GM12878 (cell line): ENCODE results near the gene RPIA. TPM values are rescaled to one million over a fixed set of nuclear protein-coding genes. Genes with fewer than 3 reads are reported as not detected.
A peak's percentile ranks its signal among the peaks of the same experiment; 100 is the strongest.
"Not testable (repeated sequence)": the region's sequence is repeated elsewhere in the genome, so short reads cannot be mapped to it uniquely, and the experiment has no call there.

Experiments used
- ATAC-seq: fragments of 200-7000 bp; cut with Tn5 transposase; 3 replicates; pipeline ENCODE4 v1.9.1; 2020; ENCODE audit warnings: mild to moderate bottlenecking, moderate library complexity
- BruUV-seq: library from RNA; stranded (reverse); fragments of 400-500 nt; replicated peaks from 2 replicates; lab custom pipeline; 2021; lab: Mats Ljungman, UMichigan
- CTCF ChIA-PET: fragments of 300-600 bp; sonication (Branson Sonifier 250); formaldehyde crosslinking; extraction: SDS; loops from one replicate; lab custom pipeline; 2021; ENCODE audit warnings: inconsistent platforms; lab: Yijun Ruan, JAX
- POLR2A ChIA-PET: fragments of 350-600 bp; formaldehyde crosslinking; extraction: SDS; loops from one replicate; lab custom pipeline; 2021; ENCODE audit warnings: inconsistent platforms; lab: Charles Lee
- RAD21 ChIA-PET: fragments of 300-600 bp; sonication (Branson Sonifier 250); formaldehyde crosslinking; loops from one replicate; lab custom pipeline; 2023; ENCODE audit warnings: antibody characterized with exemption; ENCODE audit not compliant: unreplicated experiment; lab: Charles Lee
- SMC1A ChIA-PET: fragments of 300-600 bp; sonication (Branson Sonifier 250); formaldehyde crosslinking; loops from one replicate; lab custom pipeline; 2023; ENCODE audit not compliant: unreplicated experiment, uncharacterized antibody; lab: Charles Lee
- DNase-seq: peaks from one replicate; pipeline ENCODE4 v3.0.0-alpha.2; 2011; ENCODE audit warnings: low read depth, low spot score
- FAIRE-seq: peaks from 3 replicates; lab custom pipeline; 2011; peaks lifted over from hg19 to GRCh38; lab: Jason Lieb, UNC
- H2AFZ ChIP-seq: 2 replicates; pipeline ENCODE4 v1.6.0; 2011; ENCODE audit warnings: low read depth, low read length, control low read depth; ENCODE audit not compliant: control insufficient read depth
- H3K27ac ChIP-seq: 2 replicates; pipeline ENCODE4 v1.5.1; 2011; ENCODE audit warnings: control low read depth; ENCODE audit not compliant: control insufficient read depth, insufficient read depth
- H3K27me3 ChIP-seq, 2 experiments: replicated peaks in 1 of 2; 2 replicates each; pipeline versions ENCODE4 v1.6.0 to v1.6.1; 2011; ENCODE audit warnings: low read length in 1 of 2; ENCODE audit not compliant: control insufficient read depth in 2 of 2, insufficient read depth in 2 of 2
- H3K36me3 ChIP-seq, 2 experiments: 2 replicates each; pipeline ENCODE4 v1.5.1; 2011; ENCODE audit warnings: low read length in 1 of 2; ENCODE audit not compliant: control insufficient read depth in 2 of 2, insufficient read depth in 2 of 2
- H3K4me1 ChIP-seq: 2 replicates; pipeline ENCODE4 v1.6.1; 2011; ENCODE audit warnings: mild to moderate bottlenecking, low read length, moderate library complexity, mixed read lengths; ENCODE audit not compliant: control insufficient read depth, insufficient read depth
- H3K4me2 ChIP-seq: 2 replicates; pipeline ENCODE4 v1.6.0; 2011; ENCODE audit warnings: control low read depth; ENCODE audit not compliant: control insufficient read depth, insufficient read depth
- H3K4me3 ChIP-seq: fragments of 200-600 bp; sonication (generic); 2 replicates; pipeline ENCODE4 v1.5.1; 2016
- H3K79me2 ChIP-seq: 2 replicates; pipeline ENCODE4 v1.6.0; 2011; ENCODE audit warnings: low read length; ENCODE audit not compliant: control insufficient read depth, insufficient read depth
- H3K9ac ChIP-seq: 2 replicates; pipeline ENCODE4 v1.8.0; 2011; ENCODE audit warnings: low read length, control low read depth, mixed read lengths; ENCODE audit not compliant: control insufficient read depth, insufficient read depth
- H3K9me3 ChIP-seq: replicated peaks from 3 replicates; pipeline ENCODE4 v1.5.1; 2011; ENCODE audit warnings: mild to moderate bottlenecking, low read length; ENCODE audit not compliant: control insufficient read depth, insufficient read depth
- H4K20me1 ChIP-seq: 2 replicates; pipeline ENCODE4 v1.6.0; 2011; ENCODE audit not compliant: control insufficient read depth, insufficient read depth
- IKZF1 ChIP-seq: fragments of 450-650 bp; conservative IDR thresholded peaks from 2 replicates; pipeline ENCODE4 v1.6.1; 2017; ENCODE audit warnings: antibody characterized with exemption, mild to moderate bottlenecking
- SPI1 ChIP-seq: IDR thresholded peaks from 2 replicates; pipeline ENCODE4 v1.6.1; 2011; ENCODE audit warnings: low read depth, mild to moderate bottlenecking, low read length, moderate library complexity, borderline replicate concordance; ENCODE audit not compliant: insufficient read depth
- WRNIP1 ChIP-seq: IDR thresholded peaks from 2 replicates; pipeline ENCODE4 v1.6.1; 2011; ENCODE audit warnings: low read depth, low read length, improper control_type of control experiment, borderline replicate concordance
- ZBED1 ChIP-seq: IDR thresholded peaks from 2 replicates; pipeline ENCODE4 v1.6.1; 2016; ENCODE audit warnings: borderline replicate concordance
- WGBS: methylation state at CpG from one replicate; pipeline ENCODE4 v1.1.6; 2016; ENCODE audit warnings: low lambda C conversion rate; ENCODE audit not compliant: insufficient replicate concordance, insufficient coverage; ENCODE audit errors: missing lambda C conversion rate; 5-methylcytosine and 5-hydroxymethylcytosine counted together
- in situ Hi-C: fragments of 300-500 bp; cut with MboI; formaldehyde crosslinking; loops from 9 replicates; pipeline ENCODE4 v1.14.3; 2018; ENCODE audit warnings: mixed read lengths
- intact Hi-C: fragments of 100-400 bp; cut with micrococcal nuclease; formaldehyde crosslinking; loops from one replicate; pipeline ENCODE4 v1.14.2; 2022; ENCODE audit not compliant: unreplicated experiment
- polyA plus RNA-seq, 11 experiments: library from polyadenylated mRNA; depleted of rRNA in 4 of 11; unstranded in 6 of 11; stranded (reverse) in 5 of 11; fragments of >200 nt; fragmentation: Nextera tagmentation in 4 of 11; fragmentation: Illumina TruSeq in 1 of 11; extraction: Ambion mirVana in 4 of 11; extraction: Trizol in 1 of 11; gene quantifications; 1 replicate in 1 of 11; 2 replicates in 10 of 11; pipeline versions ENCODE4 v1.2.1 to v1.2.3, GENCODE V29; 2011 to 2016; ENCODE audit warnings: inconsistent platforms in 2 of 11, missing spikeins in 2 of 11, low read depth in 1 of 11
- total RNA-seq, 4 experiments: library from RNA; depleted of rRNA in 3 of 4; stranded (reverse); fragments of >200 nt in 3 of 4; fragmentation: Illumina TruSeq in 1 of 4; extraction: Trizol in 1 of 4; gene quantifications; 2 replicates each; pipeline versions ENCODE4 v1.2.1 to v1.2.3, GENCODE V29; 2013 to 2021
- TF ChIP-seq, protein P1 (sequence below): IDR thresholded peaks from 2 replicates; pipeline ENCODE4 v1.6.1; 2012; ENCODE audit warnings: improper control_type of control experiment, low read depth, low read length; ENCODE audit not compliant: insufficient replicate concordance
- TF ChIP-seq, protein P2 (sequence below): IDR thresholded peaks from 2 replicates; pipeline ENCODE4 v1.6.1; 2012; ENCODE audit warnings: low read depth, low read length, improper control_type of control experiment

RPIA gene
- total and polyA plus RNA-seq, 10 of the 15 experiments (the other 5 are each of a cell fraction or from before 2014, with no cell fraction given), result 7.1 to 58.1 (median 41.6) TPM

DNA sequence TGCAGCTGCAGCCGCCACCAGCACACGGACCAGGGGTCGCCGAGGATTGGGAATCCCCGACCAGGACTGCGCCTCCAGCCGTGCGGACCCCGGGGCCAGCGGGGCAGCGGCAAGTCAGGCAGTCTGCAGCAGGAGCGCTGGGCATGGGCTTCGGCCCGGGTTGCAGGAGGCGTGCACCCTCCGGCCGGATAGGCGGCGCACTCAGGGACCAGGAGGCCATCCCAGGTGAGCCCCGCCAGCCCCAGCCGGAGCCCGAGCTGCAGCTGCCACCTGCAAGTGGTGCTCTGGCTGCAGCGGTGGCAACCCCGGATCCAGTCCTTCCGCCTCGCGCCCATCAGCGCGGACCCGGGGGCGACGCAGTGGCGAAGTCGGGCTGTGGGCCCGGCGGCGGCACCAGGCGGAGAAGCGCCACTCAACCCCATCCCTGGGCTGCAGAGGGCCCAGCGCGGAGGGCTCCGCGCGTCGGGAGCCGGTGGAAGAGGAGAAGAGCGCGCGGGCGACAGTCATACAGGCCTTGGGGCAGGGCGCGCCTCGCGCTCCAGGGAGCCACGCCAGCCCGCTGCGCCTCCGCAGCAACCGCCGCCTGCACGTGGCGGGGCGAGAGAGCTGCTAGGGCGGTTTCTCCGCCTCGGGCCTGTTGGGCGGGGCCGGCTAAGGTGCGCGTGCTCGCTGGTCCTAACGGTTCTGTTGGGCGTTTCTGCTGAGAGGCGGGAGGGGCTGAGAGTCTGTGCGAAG is 73.8 kb downstream of the RPIA start (continued):
- TF ChIP-seq, protein P1, sequence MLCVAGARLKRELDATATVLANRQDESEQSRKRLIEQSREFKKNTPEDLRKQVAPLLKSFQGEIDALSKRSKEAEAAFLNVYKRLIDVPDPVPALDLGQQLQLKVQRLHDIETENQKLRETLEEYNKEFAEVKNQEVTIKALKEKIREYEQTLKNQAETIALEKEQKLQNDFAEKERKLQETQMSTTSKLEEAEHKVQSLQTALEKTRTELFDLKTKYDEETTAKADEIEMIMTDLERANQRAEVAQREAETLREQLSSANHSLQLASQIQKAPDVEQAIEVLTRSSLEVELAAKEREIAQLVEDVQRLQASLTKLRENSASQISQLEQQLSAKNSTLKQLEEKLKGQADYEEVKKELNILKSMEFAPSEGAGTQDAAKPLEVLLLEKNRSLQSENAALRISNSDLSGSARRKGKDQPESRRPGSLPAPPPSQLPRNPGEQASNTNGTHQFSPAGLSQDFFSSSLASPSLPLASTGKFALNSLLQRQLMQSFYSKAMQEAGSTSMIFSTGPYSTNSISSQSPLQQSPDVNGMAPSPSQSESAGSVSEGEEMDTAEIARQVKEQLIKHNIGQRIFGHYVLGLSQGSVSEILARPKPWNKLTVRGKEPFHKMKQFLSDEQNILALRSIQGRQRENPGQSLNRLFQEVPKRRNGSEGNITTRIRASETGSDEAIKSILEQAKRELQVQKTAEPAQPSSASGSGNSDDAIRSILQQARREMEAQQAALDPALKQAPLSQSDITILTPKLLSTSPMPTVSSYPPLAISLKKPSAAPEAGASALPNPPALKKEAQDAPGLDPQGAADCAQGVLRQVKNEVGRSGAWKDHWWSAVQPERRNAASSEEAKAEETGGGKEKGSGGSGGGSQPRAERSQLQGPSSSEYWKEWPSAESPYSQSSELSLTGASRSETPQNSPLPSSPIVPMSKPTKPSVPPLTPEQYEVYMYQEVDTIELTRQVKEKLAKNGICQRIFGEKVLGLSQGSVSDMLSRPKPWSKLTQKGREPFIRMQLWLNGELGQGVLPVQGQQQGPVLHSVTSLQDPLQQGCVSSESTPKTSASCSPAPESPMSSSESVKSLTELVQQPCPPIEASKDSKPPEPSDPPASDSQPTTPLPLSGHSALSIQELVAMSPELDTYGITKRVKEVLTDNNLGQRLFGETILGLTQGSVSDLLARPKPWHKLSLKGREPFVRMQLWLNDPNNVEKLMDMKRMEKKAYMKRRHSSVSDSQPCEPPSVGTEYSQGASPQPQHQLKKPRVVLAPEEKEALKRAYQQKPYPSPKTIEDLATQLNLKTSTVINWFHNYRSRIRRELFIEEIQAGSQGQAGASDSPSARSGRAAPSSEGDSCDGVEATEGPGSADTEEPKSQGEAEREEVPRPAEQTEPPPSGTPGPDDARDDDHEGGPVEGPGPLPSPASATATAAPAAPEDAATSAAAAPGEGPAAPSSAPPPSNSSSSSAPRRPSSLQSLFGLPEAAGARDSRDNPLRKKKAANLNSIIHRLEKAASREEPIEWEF, result no peak
- TF ChIP-seq WRNIP1, result no peak
- no peak for TF ChIP-seq IKZF1
- TF ChIP-seq, protein P2, sequence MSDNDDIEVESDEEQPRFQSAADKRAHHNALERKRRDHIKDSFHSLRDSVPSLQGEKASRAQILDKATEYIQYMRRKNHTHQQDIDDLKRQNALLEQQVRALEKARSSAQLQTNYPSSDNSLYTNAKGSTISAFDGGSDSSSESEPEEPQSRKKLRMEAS, result peak; percentile 55; the same call in 1 of the 2 replicates
- no peak for TF ChIP-seq SPI1
- TF ChIP-seq ZBED1, result no peak

DNA sequence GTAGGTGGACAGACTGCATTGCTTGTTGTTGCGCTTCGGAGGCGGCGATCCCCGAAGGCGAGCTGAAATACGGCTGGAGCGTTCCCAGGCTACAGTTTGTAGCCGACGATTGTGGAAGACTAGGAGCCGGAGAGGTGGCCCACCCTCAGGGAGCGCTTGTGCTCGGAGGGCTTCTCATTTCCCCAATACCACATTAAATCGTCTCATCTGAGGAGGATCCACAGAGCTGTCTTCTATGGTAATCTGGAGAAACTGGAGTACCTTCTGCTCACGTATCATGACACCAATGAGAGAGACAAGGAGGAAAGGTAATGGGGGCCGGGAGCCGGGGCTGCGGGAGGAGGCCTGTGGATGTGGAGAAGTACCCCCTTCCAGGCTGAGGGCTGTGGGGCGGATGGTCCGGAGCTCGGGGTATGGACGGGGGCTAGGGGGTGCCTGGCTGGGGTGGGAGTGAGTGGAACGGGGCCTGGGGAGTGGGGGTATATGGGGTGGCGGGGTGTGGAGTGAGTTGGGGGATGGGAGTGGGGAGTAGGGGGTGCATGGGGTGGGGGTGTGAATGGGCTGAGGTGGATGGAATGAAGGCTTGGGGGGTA is 74.5 kb downstream of the RPIA start:
- H4K20me1 ChIP-seq, BruUV-seq: not testable (repeated sequence)
- peak overlapping the region; percentile 55; the same call in 1 of the 2 replicates for H2AFZ ChIP-seq

More for the DNA sequence above, 74.5 kb downstream of the RPIA start:
- H3K27me3 ChIP-seq, ATAC-seq, intact Hi-C loops, DNase-seq, FAIRE-seq, H3K27ac ChIP-seq, CTCF ChIA-PET, in situ Hi-C loops, H3K36me3 ChIP-seq, RAD21 ChIA-PET, H3K4me1 ChIP-seq, SMC1A ChIA-PET, H3K9ac ChIP-seq, POLR2A ChIA-PET, H3K9me3 ChIP-seq, H3K79me2 ChIP-seq: not testable (repeated sequence)
- H3K4me2 ChIP-seq, result peak overlapping the region; percentile 71
- peak overlapping the region; percentile 60; the same call in 1 of the 2 replicates for H3K4me3 ChIP-seq
- 21% methylated on average over 17 of the region's 24 CpGs for WGBS
